Adrenal gland (tissue), 12 donors: ENCODE results near the gene ZNG1B. TPM values are rescaled to one million over a fixed set of nuclear protein-coding genes. Genes with fewer than 3 reads are reported as not detected.
"Not testable (repeated sequence)": the region's sequence is repeated elsewhere in the genome, so short reads cannot be mapped to it uniquely, and the experiment has no call there.

Experiments used
- DNase-seq, 7 donors: peaks; one replicate each; pipeline ENCODE4 v3.0.0-alpha.2; 2019 to 2020
- H3K27ac ChIP-seq, 5 donors: fragments of 200-600 bp; sonication (generic) in 4 of 5; 1 replicate in 3 of 5; 2 replicates in 2 of 5; pipeline versions ENCODE4 v1.5.1 to v1.8.0; 2016 to 2020; ENCODE audit warnings: mild to moderate bottlenecking in 1 of 5
- H3K27me3 ChIP-seq: fragments of 200-600 bp; 2 replicates; pipeline ENCODE4 v1.8.0; 2021
- H3K36me3 ChIP-seq, 2 donors: fragments of 200-600 bp; replicated peaks in 1 of 2; 1 replicate in 1 of 2; 2 replicates in 1 of 2; pipeline versions ENCODE4 v1.5.1 to v1.8.0; 2018 to 2022
- H3K4me1 ChIP-seq, 2 donors: fragments of 200-600 bp; replicated peaks in 1 of 2; 1 replicate in 1 of 2; 2 replicates in 1 of 2; pipeline versions ENCODE4 v1.5.1 to v1.8.0; 2018 to 2021
- H3K4me3 ChIP-seq, 4 donors: fragments of 200-600 bp; sonication (generic) in 3 of 4; one replicate each; pipeline ENCODE4 v1.5.1; 2016 to 2018
- H3K9me3 ChIP-seq, 3 donors: fragments of 200-600 bp; sonication (generic) in 1 of 3; replicated peaks in 1 of 3; 1 replicate in 2 of 3; 2 replicates in 1 of 3; pipeline versions ENCODE4 v1.5.1 to v1.8.0; 2016 to 2021
- CTCF ChIP-seq, 6 experiments: fragments of 450-650 bp in 4 of 6; fragments of 200-600 bp in 2 of 6; sonication (generic) in 1 of 6; IDR thresholded peaks; 1 replicate in 5 of 6; 2 replicates in 1 of 6; pipeline versions ENCODE4 v1.5.1 to v1.8.0; 2016 to 2021; ENCODE audit warnings: antibody characterized with exemption in 6 of 6, mild to moderate bottlenecking in 2 of 6, moderate library complexity in 1 of 6
- WGBS, 4 donors: extraction: QIAGEN DNeasy Blood & Tissue Kit in 2 of 4; methylation state at CpG; one replicate each; pipeline versions ENCODE4 v1.1.5 to v1.1.7; 2013 to 2017; 5-methylcytosine and 5-hydroxymethylcytosine counted together
- intact Hi-C, 2 donors: fragments of 100-400 bp; cut with DNase I; formaldehyde crosslinking; loops; one replicate each; pipeline versions ENCODE4 v1.14.1 to v1.15.0; 2022 to 2023
- polyA plus RNA-seq, 3 donors: library from polyadenylated mRNA; stranded (reverse); fragments of 200-250 nt in 2 of 3; fragments of 350-450 nt in 1 of 3; fragmentation: Illumina TruSeq in 1 of 3; extraction: RNeasy Lipid Tissue Mini Kit (QIAGEN cat#74804) in 1 of 3; gene quantifications; one replicate each; pipeline ENCODE4 v1.2.3, GENCODE V29; 2013 to 2014
- total RNA-seq, 9 donors: library from RNA; depleted of rRNA in 4 of 9; stranded (reverse); fragments of >200 nt in 4 of 9; fragments of 120-200 nt in 1 of 9; fragmentation: NEBNext Ultra II Directional in 1 of 9; extraction: Animal tissue kit (Norgen Biotek cat#: 25700) in 1 of 9; gene quantifications; one replicate each; pipeline versions ENCODE4 v1.1.0 to v1.2.4, GENCODE V29; 2013 to 2023
- donor health status: healthy with polysubstance abuse.
- donor health status: Bipolar disorder and iron deficiency.
- donor health status: DM: yes; HTN: yes; CAD: no.
- donor health status: DM: no; HTN: no; CAD: no.
- donor health status: DM: no; HTN: no; CAD: no.
- donor health status: DM: yes; HTN: yes; CAD: no.

The ZNG1B gene
- total and polyA plus RNA-seq, 12 donors, result 12.4 to 85.1 (median 39.4) TPM

GRCh38 chr2:113527350-113528045 lies 90.0 kb downstream of the ZNG1B start:
- WGBS, 4 donors, result 3 to 13% (median 10%) methylated on average over 3 to 6 of the region's 12 CpGs
- DNase-seq, H3K4me1 ChIP-seq, intact Hi-C loops, H3K9me3 ChIP-seq, H3K4me3 ChIP-seq, H3K36me3 ChIP-seq, H3K27ac ChIP-seq, H3K27me3 ChIP-seq: not testable (repeated sequence)
- TF ChIP-seq CTCF (IDR thresholded peaks at IDR 0.05), result peak in 3 of 6 experiments; percentile 12 to 22 (median 14)

GRCh38 chr2:113528126-113528525 lies 90.6 kb downstream of the ZNG1B start:
- 56 to 68% (median 62%) methylated on average over 3 to 5 of the region's 5 CpGs for WGBS, 4 donors
- H3K4me1 ChIP-seq, intact Hi-C loops, DNase-seq, H3K4me3 ChIP-seq, H3K27ac ChIP-seq, H3K27me3 ChIP-seq, H3K9me3 ChIP-seq, H3K36me3 ChIP-seq: not testable (repeated sequence)

- H3K27ac ChIP-seq, intact Hi-C loops, H3K4me1 ChIP-seq, H3K4me3 ChIP-seq, H3K36me3 ChIP-seq, H3K9me3 ChIP-seq, DNase-seq, H3K27me3 ChIP-seq: not testable (repeated sequence)
- 50 to 82% (median 64%) methylated on average over 2 to 3 of the region's 3 CpGs for WGBS, 4 donors
Observed at GRCh38 chr2:113528904-113529303, 91.4 kb downstream of the ZNG1B start.

GRCh38 chr2:113532991-113533390 lies 95.5 kb downstream of the ZNG1B start:
- DNase-seq, H3K36me3 ChIP-seq, H3K27ac ChIP-seq, H3K9me3 ChIP-seq, H3K27me3 ChIP-seq, H3K4me3 ChIP-seq, H3K4me1 ChIP-seq, intact Hi-C loops: not testable (repeated sequence)
- 90 to 100% methylated on average over 1 to 2 of the region's 4 CpGs; no CpG with 5 or more reads in 2 of the 4 donors for WGBS, 4 donors

GRCh38 chr2:113536573-113536972 lies 99.1 kb downstream of the ZNG1B start:
- H3K4me1 ChIP-seq, H3K9me3 ChIP-seq, H3K4me3 ChIP-seq, intact Hi-C loops, DNase-seq, H3K27ac ChIP-seq, H3K36me3 ChIP-seq, H3K27me3 ChIP-seq: not testable (repeated sequence)
- 74 to 84% (median 79%) methylated on average over 6 of the region's 6 CpGs for WGBS, 4 donors

- H3K27me3 ChIP-seq, H3K36me3 ChIP-seq, H3K9me3 ChIP-seq, H3K4me3 ChIP-seq, intact Hi-C loops, DNase-seq, H3K27ac ChIP-seq, H3K4me1 ChIP-seq: not testable (repeated sequence)
- 7 to 28% (median 11%) methylated on average over 3 to 5 of the region's 5 CpGs for WGBS, 4 donors
Observed at GRCh38 chr2:113540834-113541203, 103.3 kb downstream of the ZNG1B start.
